Measurements from ENCODE around the gene GTPBP10.

GTPBP10 gene

DNA sequence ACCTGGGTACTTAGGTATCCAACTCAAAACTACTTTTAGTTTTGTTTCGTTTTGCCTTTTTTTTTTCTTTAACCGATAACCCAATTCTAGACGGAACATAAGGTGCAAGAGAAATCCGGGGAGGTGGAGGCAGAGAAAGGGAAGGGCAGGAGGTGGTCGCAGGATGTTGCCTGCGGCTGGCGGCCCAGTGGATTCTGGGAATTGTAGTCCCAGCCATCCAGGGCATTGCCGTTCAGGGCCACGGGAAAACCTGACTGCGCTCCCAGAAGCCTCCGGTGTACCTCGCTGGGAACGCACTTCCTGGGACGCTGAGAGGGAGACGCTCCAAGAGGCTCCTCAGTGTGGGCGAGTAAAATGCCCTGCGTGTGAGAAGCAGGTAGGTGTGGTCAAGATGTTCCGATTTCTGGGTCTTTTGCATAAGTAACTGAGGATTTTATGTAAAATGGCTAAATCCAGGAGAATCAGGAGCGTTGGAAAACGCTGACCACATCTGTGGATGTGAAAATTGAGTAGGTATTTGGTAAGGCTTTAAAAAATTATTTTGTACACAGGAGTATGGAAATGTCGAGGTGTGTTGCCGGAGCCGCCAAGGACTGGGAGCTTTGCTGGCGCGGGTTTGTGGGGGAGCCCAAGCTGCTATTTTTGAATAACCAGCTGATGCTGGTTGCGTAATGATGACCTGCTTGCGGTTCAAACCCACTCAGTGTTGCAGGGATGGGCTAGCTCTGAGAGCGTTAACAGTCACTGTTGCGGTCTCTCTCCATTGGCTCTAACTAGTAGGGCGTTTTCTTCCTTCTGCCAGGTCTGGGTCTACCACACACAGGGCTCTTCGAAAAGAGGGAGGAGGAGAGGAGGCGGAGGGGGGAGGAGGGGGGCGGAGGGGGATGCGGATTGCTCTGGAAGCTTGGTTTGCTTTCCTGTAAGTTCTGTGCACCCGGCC is 56.9 kb downstream of the GTPBP10 start, which contains the start of gene CLDN12:
TSS of gene CLDN12 (plus strand) at position 288 of the 940 bp plus-strand sequence. CDS start 9,216 bp downstream, outside the sequence.
- ChIA-PET POLR2A (interaction anchor here (0.6 to 2.0 kb wide), 5 partner anchors 13 to 184 kb away, joined by 3 to 13 read pairs (median 4); no protein-coding TSS in a partner anchor), CTCF (interaction anchor here (0.9 to 1.9 kb wide), 5 partner anchors 9 to 251 kb away, joined by 3 to 9 read pairs (median 4); partner anchors contain the start of gene GTPBP10)
- H3K4me3 ChIP-seq (ENCODE audit: low read depth, low read length) = peak within 1 kb of the TSS; percentile 69
- TF ChIP-seq, protein P1, sequence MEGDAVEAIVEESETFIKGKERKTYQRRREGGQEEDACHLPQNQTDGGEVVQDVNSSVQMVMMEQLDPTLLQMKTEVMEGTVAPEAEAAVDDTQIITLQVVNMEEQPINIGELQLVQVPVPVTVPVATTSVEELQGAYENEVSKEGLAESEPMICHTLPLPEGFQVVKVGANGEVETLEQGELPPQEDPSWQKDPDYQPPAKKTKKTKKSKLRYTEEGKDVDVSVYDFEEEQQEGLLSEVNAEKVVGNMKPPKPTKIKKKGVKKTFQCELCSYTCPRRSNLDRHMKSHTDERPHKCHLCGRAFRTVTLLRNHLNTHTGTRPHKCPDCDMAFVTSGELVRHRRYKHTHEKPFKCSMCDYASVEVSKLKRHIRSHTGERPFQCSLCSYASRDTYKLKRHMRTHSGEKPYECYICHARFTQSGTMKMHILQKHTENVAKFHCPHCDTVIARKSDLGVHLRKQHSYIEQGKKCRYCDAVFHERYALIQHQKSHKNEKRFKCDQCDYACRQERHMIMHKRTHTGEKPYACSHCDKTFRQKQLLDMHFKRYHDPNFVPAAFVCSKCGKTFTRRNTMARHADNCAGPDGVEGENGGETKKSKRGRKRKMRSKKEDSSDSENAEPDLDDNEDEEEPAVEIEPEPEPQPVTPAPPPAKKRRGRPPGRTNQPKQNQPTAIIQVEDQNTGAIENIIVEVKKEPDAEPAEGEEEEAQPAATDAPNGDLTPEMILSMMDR (IDR thresholded peaks at IDR 0.05; ENCODE audit: insufficient read depth, low read length, missing control alignments) = no peak
- DNase-seq (ENCODE audit: low read depth, low spot score) = peak; percentile 91

DNA sequence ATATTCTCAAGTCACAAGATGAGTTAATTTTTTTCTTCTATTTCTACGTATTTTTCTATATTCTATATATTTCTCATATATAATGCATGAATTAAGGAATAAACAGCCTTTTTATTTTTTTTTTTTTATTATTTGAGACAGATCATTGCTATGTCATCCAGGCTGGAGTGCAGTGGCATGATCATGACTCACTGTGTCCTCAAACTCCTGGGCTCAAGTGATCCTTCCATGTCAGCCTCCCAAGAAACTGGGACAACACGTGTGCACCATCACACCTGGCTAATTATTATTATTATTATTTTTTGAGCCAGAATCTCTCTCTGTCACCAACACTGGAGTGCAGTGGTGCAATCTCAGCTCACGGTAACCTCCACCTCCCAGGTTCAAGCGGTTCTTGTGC is 58.3 kb downstream of the GTPBP10 start:
- no peak for DNase-seq (ENCODE audit: low read depth, low spot score)
- POLR2A ChIA-PET = no interaction called here
- TF ChIP-seq, protein P1 (IDR thresholded peaks at IDR 0.05; ENCODE audit: insufficient read depth, low read length, missing control alignments) = no peak
- CTCF ChIA-PET = no interaction called here
- no peak overlapping the region for H3K4me3 ChIP-seq (ENCODE audit: low read depth, low read length)

DNA sequence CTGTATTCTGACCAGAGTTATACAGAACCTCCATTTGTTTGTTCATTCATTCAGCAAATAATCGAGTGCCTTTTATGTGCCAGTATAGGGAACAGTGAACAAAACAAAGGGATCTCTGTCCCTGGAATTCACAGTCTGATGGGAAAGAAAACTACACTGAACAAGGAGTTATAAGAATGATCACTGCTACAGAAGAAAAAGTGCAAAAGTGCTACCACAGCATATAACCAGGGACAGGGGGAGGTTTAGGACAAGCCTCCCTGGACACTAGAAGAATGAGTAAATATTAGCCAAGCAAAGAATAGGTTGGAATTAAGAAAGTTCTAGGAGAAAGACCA is 60.9 kb downstream of the GTPBP10 start:
- TF ChIP-seq, protein P1 (IDR thresholded peaks at IDR 0.05; ENCODE audit: insufficient read depth, low read length, missing control alignments) = no peak
- H3K4me3 ChIP-seq (ENCODE audit: low read depth, low read length) = no peak overlapping the region
- CTCF ChIA-PET = interaction anchor here (3.3 kb wide), 1 partner anchor 13 kb away, joined by 10 read pairs; no protein-coding TSS in a partner anchor
- POLR2A ChIA-PET = no interaction called here
- no peak for DNase-seq (ENCODE audit: low read depth, low spot score)

DNA sequence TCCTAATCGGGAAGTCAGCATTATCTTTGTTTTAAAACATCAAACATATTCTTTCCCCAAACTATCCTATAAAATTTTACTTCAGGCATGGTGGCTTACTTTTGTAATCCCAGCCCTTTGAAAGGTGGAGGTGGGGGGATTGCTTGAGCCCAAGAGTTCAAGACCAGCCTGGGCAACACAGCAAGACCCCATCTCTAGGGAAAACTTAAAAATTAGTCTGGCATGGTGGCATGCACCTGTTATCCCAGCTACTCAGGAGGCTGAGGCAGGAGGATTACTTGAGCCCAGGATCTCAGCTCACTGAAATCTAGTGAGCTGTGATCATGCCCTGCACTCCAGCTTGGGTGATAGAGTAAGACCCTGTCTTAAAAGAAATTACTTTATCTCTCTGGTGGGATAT is 61.6 kb downstream of the GTPBP10 start:
- POLR2A ChIA-PET = no interaction called here
- no peak overlapping the region for H3K4me3 ChIP-seq (ENCODE audit: low read depth, low read length)
- no peak for DNase-seq (ENCODE audit: low read depth, low spot score)
- CTCF ChIA-PET = interaction anchor here (1.1 to 3.3 kb wide), 3 partner anchors 12 to 96 kb away, joined by 3 to 10 read pairs (median 6); partner anchors contain the start of gene GTPBP10
- TF ChIP-seq, protein P1 (IDR thresholded peaks at IDR 0.05; ENCODE audit: insufficient read depth, low read length, missing control alignments) = no peak

DNA sequence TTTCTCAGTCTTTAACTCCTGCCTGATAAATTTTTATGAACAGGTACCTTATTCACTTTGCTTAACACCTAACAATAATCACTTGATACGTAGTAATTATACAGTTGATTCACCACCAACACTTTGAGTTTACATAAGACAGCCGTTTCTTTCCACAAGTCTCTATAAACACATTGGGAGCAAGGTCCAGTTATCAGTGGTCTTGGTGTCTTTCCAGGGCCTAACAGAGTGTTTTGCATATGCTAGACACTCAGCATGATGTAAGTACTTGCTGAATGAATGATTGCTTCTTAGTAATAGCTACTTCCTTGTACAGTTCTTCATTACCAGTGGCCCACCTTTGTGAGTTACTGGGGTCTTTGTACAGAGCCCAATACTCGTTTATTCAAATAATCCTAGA is 63.2 kb downstream of the GTPBP10 start:
- TF ChIP-seq, protein P1 (IDR thresholded peaks at IDR 0.05; ENCODE audit: insufficient read depth, low read length, missing control alignments) = no peak
- POLR2A ChIA-PET = no interaction called here
- CTCF ChIA-PET = interaction anchor here (1.7 to 3.3 kb wide), 2 partner anchors 11 to 64 kb away, joined by 6 to 10 read pairs; partner anchors contain the start of gene GTPBP10
- no peak overlapping the region for H3K4me3 ChIP-seq (ENCODE audit: low read depth, low read length)
- no peak for DNase-seq (ENCODE audit: low read depth, low spot score)

DNA sequence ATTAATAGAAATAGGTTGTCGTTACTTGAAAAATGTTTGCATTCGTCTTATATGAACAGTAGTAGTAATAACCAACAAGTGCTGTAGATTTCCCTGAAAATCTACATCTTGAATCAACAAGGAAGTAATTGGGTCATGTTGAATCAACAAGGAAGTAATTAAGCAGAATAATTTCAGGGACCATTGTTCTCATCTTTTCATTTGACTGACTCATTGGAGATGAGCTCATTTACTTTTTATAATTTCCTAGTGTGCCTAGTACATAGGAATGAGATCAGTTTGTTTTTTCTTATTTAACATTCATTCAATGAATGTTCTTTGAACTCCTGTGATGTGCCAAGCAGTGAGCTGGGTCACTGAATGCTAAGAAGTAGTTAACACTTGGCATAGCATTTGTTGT is 65.0 kb downstream of the GTPBP10 start:
- DNase-seq (ENCODE audit: low read depth, low spot score) = no peak
- ChIA-PET POLR2A (no interaction called here), CTCF (interaction anchor here (1.0 to 2.1 kb wide), 5 partner anchors 8 to 258 kb away, joined by 3 to 9 read pairs (median 8); partner anchors contain the start of genes CLDN12, GTPBP10 and STEAP1)
- no peak overlapping the region for H3K4me3 ChIP-seq (ENCODE audit: low read depth, low read length)
- TF ChIP-seq, protein P1 (IDR thresholded peaks at IDR 0.05; ENCODE audit: insufficient read depth, low read length, missing control alignments) = no peak
